AG09309 (cell line): Measurements from ENCODE around the gene ASIC1.

Experiments used
- DNase-seq: peaks from one replicate; pipeline ENCODE4 v3.0.0-alpha.2; 2010; ENCODE audit warnings: low read depth
- H3K4me3 ChIP-seq: 2 replicates; pipeline ENCODE4 v1.5.1; 2011; ENCODE audit warnings: mild to moderate bottlenecking, low read depth, low read length, moderate library complexity; ENCODE audit not compliant: control insufficient read depth
- TF ChIP-seq, protein P1 (sequence below): IDR thresholded peaks from 2 replicates; pipeline ENCODE4 v1.5.1; 2011; ENCODE audit warnings: mild to moderate bottlenecking, low read depth, low read length, inconsistent platforms; ENCODE audit not compliant: insufficient read depth, control insufficient read depth; ENCODE audit errors: missing control alignments

The ASIC1 gene

DNA sequence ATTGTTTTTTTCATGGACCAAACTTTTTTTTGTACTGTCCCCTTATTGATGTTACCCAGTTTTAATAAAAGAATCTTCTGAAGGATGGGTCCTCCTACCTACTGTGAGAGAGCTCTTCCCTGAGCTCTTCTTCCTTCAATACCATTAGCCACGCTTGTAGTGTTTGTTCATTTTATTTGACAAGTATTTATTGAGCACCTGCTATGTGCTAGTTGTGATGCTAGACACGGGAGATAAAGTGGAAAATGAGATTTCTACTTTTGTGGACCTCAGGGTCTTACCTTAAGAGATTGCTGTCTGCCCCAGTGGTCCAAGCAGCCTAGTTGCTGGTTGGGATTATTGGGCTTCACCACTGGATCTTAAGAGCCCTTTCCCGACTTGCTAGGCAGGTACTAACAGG is 43.2 kb downstream of the ASIC1 start:
- TF ChIP-seq, protein P1, sequence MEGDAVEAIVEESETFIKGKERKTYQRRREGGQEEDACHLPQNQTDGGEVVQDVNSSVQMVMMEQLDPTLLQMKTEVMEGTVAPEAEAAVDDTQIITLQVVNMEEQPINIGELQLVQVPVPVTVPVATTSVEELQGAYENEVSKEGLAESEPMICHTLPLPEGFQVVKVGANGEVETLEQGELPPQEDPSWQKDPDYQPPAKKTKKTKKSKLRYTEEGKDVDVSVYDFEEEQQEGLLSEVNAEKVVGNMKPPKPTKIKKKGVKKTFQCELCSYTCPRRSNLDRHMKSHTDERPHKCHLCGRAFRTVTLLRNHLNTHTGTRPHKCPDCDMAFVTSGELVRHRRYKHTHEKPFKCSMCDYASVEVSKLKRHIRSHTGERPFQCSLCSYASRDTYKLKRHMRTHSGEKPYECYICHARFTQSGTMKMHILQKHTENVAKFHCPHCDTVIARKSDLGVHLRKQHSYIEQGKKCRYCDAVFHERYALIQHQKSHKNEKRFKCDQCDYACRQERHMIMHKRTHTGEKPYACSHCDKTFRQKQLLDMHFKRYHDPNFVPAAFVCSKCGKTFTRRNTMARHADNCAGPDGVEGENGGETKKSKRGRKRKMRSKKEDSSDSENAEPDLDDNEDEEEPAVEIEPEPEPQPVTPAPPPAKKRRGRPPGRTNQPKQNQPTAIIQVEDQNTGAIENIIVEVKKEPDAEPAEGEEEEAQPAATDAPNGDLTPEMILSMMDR: no peak
- DNase-seq: no peak
- no peak overlapping the region for H3K4me3 ChIP-seq

DNA sequence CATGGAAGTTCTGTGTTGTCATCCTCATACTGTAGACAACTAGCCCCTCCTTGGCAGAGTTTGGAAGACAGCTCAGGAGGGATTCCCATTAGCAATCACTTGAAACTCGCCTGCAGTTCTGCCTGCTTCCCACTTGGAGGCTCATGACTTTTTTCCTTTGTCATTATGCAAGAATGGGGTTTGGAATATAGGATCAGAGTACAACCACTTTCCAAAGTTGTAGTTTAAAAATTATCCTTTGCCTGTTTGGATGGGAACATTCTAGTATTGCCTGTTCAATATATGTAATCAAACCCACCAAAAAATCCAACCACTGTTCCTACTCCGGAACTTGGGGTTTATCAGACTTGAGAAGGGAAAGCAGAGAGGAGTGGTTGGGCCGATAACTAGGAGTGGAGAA is 44.3 kb downstream of the ASIC1 start:
- TF ChIP-seq, protein P1: peak; percentile 52
- no peak for DNase-seq
- no peak overlapping the region for H3K4me3 ChIP-seq

DNA sequence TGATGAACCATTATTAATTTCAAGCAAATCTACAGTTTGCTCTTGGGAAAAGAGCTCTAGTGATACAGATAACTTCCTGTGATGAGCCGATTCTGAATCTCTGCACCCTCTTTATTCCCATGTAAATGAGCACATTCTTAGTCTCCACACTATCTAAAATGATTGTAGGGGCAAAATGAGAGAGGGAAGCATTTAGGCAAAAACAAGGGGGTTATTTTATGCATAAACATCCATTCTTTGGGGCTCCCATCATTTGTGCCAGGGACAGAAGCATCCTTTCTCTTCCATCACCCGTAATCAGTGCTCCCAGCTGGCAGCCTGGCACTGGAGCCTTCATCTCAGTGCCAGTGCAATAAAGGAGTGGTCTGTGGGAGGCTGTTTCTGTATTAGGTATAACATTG is 44.7 kb downstream of the ASIC1 start:
- no peak for DNase-seq
- TF ChIP-seq, protein P1: no peak
- H3K4me3 ChIP-seq: no peak overlapping the region

DNA sequence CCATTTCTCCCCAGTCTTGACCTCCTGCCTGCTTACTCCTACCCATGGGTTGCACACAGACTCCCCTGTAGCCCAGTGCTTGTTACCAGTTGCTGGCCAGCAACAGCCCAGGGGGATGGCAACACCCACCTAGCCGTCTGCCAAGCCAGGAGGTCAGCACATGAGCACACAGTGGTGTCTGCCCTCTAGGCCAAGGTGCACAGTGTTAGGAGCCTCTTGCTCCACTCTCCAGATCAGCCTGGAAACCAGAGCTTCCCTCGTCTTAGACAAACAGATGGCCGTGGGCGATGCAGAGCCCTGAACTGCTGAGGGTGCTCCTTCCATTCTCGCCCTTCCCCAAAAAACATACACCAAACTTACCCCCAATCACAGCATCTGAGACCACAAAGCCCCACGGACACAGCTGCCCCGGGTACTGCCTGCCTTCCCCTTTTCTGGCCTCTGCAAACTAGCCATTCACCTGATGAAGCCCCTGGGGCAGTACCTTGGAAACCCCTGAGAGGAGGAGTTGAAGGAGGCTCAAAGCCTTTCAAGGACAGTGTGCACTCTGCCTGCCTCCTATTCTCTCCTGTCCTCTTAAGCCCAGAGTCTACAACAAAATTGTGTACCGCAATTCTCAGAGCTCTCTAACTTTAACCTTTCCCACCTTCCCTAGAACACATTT is 45.4 kb downstream of the ASIC1 start:
- DNase-seq: no peak
- TF ChIP-seq, protein P1: no peak
- no peak overlapping the region for H3K4me3 ChIP-seq

- H3K4me3 ChIP-seq: no peak overlapping the region
- TF ChIP-seq, protein P1: no peak
- no peak for DNase-seq
Measured at GRCh38 chr12:50103351-50103750, 46.0 kb downstream of the ASIC1 start.

DNA sequence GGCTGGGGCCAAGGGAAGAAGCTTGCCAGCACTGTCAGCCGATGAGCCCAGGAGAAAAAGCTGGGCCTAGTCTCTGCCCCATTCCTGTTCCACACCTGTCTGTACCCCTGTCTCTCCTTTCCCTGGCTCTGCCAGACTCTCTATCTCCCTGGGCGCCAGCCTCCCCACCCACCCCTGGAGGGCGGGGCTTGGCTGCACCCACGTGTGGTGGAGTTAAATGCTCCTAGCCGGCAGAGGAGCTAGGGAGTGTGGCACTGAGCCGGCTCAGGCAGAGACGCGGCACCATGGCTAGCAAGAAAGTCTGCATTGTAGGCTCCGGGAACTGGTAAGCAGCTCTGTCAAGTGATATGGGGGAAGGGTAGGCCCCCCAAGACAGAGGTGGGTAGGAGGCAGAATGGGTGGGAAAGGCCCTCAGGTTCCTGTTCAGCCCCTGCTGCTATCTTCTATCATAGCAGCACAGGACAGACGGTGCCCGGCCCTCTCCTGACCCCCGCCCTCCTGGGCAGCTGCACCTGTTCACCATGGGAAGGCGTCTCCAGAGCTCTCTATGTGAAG is 46.4 kb downstream of the ASIC1 start, which contains the start of gene GPD1:
GPD1 (plus strand) TSS at position 242 of the 555 bp plus-strand sequence; CDS start at position 285, 43 bp downstream.
- no peak within 1 kb of the TSS for H3K4me3 ChIP-seq
- DNase-seq: no peak
- TF ChIP-seq, protein P1: no peak
